ENCODE measurements around the gene NGB. TPM values are rescaled to one million over a fixed set of nuclear protein-coding genes. Genes with fewer than 3 reads are reported as not detected.

Gene NGB
- total RNA-seq, 4 donors from 2014 or later = not detected

DNA sequence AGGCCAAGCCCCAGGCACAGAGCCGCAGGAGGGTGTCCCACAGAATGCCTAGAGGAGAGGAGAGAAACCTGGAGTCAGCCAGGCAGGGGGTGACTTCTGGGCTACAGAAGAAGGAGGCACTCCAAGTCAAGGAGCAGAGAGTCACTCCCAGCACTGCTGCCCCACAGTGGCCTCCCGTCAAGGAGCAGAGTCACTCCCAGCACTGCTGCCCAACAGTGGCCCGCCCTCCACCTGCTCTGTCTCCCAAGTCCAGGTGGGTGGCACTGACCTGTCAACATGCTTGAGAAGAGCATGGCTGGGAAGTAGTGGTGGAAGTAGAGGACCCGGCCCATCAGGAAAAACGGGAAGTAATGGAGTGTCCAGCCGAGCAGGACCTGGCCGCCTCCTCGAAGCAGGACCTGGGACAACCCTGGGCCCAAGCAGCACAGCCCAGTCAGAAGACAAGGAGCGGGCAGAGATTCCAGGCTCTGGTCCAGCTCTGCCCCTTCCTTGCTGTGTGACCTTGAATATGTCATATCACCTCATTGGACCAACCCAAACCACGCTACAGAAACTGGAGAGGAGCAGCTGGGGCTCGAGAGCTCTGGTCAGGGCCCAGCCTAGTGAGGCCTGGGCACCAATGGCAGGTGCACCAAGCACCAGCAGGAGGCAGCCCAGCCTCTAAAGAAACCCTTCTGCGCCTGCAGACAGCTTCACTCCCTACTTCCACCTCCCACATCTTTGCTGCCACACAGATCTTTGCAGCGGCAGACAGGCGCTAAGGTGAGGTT, 7.6 kb upstream of the NGB start:
- TF ChIP-seq, protein P1, sequence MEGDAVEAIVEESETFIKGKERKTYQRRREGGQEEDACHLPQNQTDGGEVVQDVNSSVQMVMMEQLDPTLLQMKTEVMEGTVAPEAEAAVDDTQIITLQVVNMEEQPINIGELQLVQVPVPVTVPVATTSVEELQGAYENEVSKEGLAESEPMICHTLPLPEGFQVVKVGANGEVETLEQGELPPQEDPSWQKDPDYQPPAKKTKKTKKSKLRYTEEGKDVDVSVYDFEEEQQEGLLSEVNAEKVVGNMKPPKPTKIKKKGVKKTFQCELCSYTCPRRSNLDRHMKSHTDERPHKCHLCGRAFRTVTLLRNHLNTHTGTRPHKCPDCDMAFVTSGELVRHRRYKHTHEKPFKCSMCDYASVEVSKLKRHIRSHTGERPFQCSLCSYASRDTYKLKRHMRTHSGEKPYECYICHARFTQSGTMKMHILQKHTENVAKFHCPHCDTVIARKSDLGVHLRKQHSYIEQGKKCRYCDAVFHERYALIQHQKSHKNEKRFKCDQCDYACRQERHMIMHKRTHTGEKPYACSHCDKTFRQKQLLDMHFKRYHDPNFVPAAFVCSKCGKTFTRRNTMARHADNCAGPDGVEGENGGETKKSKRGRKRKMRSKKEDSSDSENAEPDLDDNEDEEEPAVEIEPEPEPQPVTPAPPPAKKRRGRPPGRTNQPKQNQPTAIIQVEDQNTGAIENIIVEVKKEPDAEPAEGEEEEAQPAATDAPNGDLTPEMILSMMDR (IDR thresholded peaks at IDR 0.05; ENCODE audit: low read depth) = no peak

DNA sequence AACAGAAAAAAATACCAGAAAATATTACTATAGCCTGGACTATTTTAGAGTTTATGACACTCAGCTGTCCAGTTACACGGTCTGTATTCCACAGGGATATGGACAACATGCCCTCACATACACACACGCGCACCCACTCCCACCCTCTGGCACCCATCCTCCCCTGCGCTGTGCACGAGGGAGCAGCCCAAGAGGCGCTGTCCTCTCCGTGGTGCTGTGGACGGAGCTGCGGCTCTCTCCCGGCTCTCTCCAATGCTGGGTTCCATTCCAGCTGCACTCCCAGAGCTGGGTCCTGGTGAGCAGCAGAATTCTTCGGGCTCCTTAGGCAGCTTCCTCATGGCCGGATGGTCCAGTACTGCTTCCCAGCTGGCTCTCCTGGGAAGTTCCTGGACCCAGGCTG, 6.0 kb upstream of the NGB start:
- TF ChIP-seq, protein P1 (IDR thresholded peaks at IDR 0.05; ENCODE audit: low read depth) = no peak

DNA sequence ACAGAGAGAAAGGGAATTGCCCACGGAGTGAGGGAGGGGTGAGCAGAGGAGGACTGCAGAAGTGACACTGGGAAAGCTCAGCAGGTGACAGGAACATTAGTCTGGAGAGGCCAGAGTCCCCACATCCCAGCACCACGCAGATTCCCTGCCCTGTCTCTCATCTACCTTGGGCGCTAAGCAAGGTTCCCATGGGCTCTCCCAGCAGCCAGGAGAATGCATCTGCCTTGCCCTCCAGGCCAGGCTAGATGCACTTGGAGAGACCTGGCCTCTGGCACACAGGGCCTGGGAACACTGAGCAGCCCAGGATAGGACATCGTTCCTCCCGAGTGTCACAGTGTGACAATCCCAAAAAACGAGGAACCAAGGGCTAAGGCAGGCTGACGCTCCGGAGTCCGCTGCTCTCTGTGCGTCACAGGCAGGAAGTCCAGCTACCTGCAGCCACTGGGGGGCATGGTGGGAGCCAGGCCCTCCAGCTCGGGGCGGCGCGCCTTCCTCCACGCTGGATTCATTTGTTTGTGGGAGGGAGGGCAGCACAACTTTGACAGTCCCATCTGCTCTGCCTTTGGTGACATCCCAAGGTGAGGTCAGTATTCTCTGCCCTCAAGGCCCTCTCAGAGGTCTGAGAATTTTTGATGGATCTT, 5.4 kb upstream of the NGB start:
- TF ChIP-seq, protein P1 (IDR thresholded peaks at IDR 0.05; ENCODE audit: low read depth) = no peak

DNA sequence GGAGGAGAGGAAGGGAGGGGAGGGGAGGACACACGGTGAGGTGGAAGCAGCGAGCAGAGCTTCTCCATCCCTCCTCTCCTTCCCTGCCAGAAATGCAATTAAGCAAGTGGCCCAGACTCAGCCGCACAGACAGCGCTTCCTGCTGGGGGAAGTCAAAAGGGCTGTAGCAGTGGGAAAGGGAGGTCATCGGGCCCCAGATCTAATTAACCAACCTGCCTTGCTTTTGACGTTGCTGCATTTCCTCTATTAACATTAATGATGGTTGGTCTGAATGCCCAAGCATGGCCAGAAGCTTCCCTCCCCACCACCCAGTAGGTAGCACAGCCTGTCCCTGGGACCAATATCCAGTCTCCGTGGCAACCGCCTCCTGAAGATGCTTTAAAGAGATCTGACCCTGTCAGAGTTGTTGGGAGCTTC, 4.6 kb upstream of the NGB start:
- TF ChIP-seq, protein P1 (IDR thresholded peaks at IDR 0.05; ENCODE audit: low read depth) = no peak

DNA sequence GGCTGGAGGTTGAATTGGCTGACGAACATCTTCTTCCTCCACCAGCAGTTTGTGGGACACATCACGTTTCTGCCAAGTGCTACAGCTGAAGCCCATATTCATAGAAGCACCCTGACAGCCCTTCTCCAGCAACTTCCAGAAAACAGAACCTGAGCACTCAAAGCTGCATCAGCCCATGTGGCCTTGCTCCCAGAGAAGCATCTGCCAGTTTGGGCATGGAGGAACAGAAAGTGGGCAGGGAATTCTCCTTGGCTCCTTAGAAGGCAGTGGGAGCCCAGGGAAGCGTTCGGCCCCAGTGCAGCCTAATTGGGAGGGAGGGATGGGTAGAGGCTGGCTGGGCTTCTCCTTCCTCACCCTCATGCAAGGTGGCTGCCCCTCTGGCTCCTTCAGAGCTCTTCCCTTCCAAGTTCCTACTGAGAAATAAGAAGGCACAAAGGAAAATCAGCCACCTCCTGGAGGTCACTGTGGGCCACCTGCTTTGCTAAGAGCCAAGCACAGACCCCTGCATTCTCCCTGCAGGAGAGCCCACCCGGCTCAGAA, 4.1 kb upstream of the NGB start:
- TF ChIP-seq, protein P1 (IDR thresholded peaks at IDR 0.05; ENCODE audit: low read depth) = no peak

DNA sequence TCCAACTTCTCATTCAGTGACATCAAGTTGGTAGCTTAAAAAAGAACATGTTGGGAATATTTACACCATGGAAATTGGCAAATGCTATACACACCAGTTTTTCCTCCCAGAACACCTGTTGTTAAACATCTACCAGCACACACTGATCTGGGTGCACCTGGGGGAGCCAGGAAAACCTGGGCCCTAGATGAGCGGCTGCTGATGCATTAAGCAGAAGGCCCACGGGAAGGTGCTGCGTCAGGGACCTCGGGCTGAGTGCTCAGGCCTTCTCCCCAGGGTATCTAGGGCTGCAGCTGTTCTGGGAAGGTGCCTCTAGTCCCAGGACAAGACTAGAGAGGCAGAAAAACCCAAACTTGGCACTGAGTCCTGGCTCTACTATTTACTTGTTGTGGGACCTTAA, 2.8 kb upstream of the NGB start:
- TF ChIP-seq, protein P1 (IDR thresholded peaks at IDR 0.05; ENCODE audit: low read depth) = no peak

DNA sequence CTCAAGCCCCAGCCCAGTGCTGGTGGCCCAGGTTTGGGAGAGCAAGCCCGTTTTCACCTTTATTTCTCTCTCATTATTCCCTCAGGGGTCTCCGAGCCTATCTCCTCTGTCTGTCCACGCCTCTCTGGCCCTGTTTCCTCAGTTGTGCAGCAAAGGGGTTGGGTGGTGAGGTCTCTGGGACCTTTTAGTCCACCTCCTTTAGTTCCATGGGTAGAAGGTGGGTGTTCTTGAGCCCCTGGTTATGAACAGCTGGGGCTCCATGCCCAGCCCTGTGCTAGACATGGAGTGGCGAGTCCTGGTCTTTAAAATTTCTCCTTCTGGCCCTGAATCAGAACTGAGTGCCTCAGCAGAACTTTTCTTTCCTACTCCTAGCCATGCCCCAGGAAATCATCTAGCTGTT, 1.3 kb upstream of the NGB start:
- TF ChIP-seq, protein P1 (IDR thresholded peaks at IDR 0.05; ENCODE audit: low read depth) = no peak

All from subcutaneous adipose tissue (tissue), 4 donors.